Neuron (in vitro differentiated cells): ENCODE measurements around the gene MYH6.

Source experiments
- H2AFZ ChIP-seq: one replicate; pipeline ENCODE4 v1.6.1; 2013; ENCODE audit warnings: low read depth, mild to moderate bottlenecking, inconsistent platforms, low read length, moderate library complexity
- H3K27me3 ChIP-seq: one replicate; pipeline ENCODE4 v1.6.1; 2013; ENCODE audit warnings: low read length; ENCODE audit not compliant: insufficient read depth
- H3K36me3 ChIP-seq: one replicate; pipeline ENCODE4 v1.6.1; 2013; ENCODE audit warnings: low read length; ENCODE audit not compliant: insufficient read depth
- H3K4me1 ChIP-seq: one replicate; pipeline ENCODE4 v1.6.1; 2013; ENCODE audit warnings: low read length; ENCODE audit not compliant: insufficient read depth
- H3K4me3 ChIP-seq: 2 replicates; pipeline ENCODE4 v1.5.1; 2013; ENCODE audit warnings: mild to moderate bottlenecking, low read length, moderate library complexity
- H3K9me3 ChIP-seq: one replicate; pipeline ENCODE4 v1.6.1; 2013; ENCODE audit warnings: low read length

MYH6 gene

GRCh38 chr14:23345987-23346692 is 61.9 kb downstream of the MYH6 start:
- peaks cover 7% of the 10 kb centered on the region for H3K9me3 ChIP-seq
- no peaks in the 10 kb centered on the region for H3K27me3 ChIP-seq
- no peak overlapping the region for H3K4me3 ChIP-seq
- H3K4me1 ChIP-seq = no peaks in the 10 kb centered on the region
- H2AFZ ChIP-seq = no peak overlapping the region
- H3K36me3 ChIP-seq = no peaks in the 10 kb centered on the region

- Histone ChIP-seq H3K36me3 (no peaks in the 10 kb centered on the region), H2AFZ (no peak overlapping the region), H3K4me1 (no peaks in the 10 kb centered on the region), H3K4me3 (no peak overlapping the region), H3K27me3 (no peaks in the 10 kb centered on the region), H3K9me3 (peaks cover 7% of the 10 kb centered on the region)
These were observed 63.6 kb downstream of the MYH6 start for GRCh38 chr14:23344481-23344880.

- Histone ChIP-seq H2AFZ (no peak overlapping the region), H3K27me3 (no peaks in the 10 kb centered on the region), H3K4me3 (no peak overlapping the region), H3K36me3 (no peaks in the 10 kb centered on the region), H3K4me1 (no peaks in the 10 kb centered on the region), H3K9me3 (peaks cover 7% of the 10 kb centered on the region)
These were observed 68.4 kb downstream of the MYH6 start for GRCh38 chr14:23339506-23340268.

- H3K4me1 ChIP-seq = no peaks in the 10 kb centered on the region
- no peaks in the 10 kb centered on the region for H3K27me3 ChIP-seq
- H3K9me3 ChIP-seq = no peaks in the 10 kb centered on the region
- no peak overlapping the region for H2AFZ ChIP-seq
- no peaks in the 10 kb centered on the region for H3K36me3 ChIP-seq
- no peak overlapping the region for H3K4me3 ChIP-seq
These were observed 72.5 kb downstream of the MYH6 start for GRCh38 chr14:23335623-23336022.
